SU-DHL-6 (cell line): ENCODE data around the gene PCP2.
A peak's percentile ranks its signal among the peaks of the same experiment; 100 is the strongest.

ENCODE experiments used
- H2AFZ ChIP-seq: fragments of 200-600 bp; sonication (generic); 2 replicates; pipeline ENCODE4 v1.6.1; 2014; ENCODE audit warnings: low read depth, mild to moderate bottlenecking, moderate library complexity, mixed read lengths, antibody characterized with exemption, low read length; ENCODE audit not compliant: severe bottlenecking
- H3F3A ChIP-seq: fragments of 200-600 bp; shearing (Covaris generic); 2 replicates; pipeline ENCODE4 v1.6.0; 2016; ENCODE audit warnings: antibody characterized with exemption, mild to moderate bottlenecking; ENCODE audit not compliant: insufficient read depth
- H3K27ac ChIP-seq: fragments of 200-600 bp; sonication (generic); 2 replicates; pipeline ENCODE4 v1.5.1; 2016; ENCODE audit warnings: low read depth, mild to moderate bottlenecking, low read length, moderate library complexity, mixed read lengths
- H3K27me3 ChIP-seq: fragments of 200-600 bp; sonication (generic), shearing (Covaris generic); 2 replicates; pipeline ENCODE4 v1.6.0; 2014; ENCODE audit warnings: mild to moderate bottlenecking, low read length
- H3K36me3 ChIP-seq: fragments of 200-600 bp; sonication (generic); 2 replicates; pipeline ENCODE4 v1.6.1; 2014; ENCODE audit warnings: mild to moderate bottlenecking, low read length, mixed read lengths
- H3K4me2 ChIP-seq: fragments of 300-600, 200-600 bp; shearing (Covaris generic), sonication (generic); 2 replicates; pipeline ENCODE4 v1.6.0; 2014; ENCODE audit warnings: low read length, low read depth, mild to moderate bottlenecking; ENCODE audit not compliant: poor library complexity, severe bottlenecking
- H3K4me3 ChIP-seq: fragments of 200-600 bp; sonication (generic); 2 replicates; pipeline ENCODE4 v1.5.1; 2014; ENCODE audit warnings: antibody characterized with exemption, low read length, mild to moderate bottlenecking, mixed read lengths; ENCODE audit not compliant: insufficient read depth, poor library complexity, severe bottlenecking
- H3K79me2 ChIP-seq: fragments of 200-600 bp; sonication (generic); 2 replicates; pipeline ENCODE4 v1.6.1; 2014; ENCODE audit warnings: mild to moderate bottlenecking, low read length, moderate library complexity; ENCODE audit not compliant: insufficient read depth
- H3K9ac ChIP-seq: fragments of 200-600 bp; sonication (generic); 2 replicates; pipeline ENCODE4 v1.7.0; 2014; ENCODE audit warnings: mild to moderate bottlenecking, low read length
- H3K9me2 ChIP-seq: fragments of 200-600 bp; sonication (generic); replicated peaks from 2 replicates; pipeline ENCODE4 v1.6.1; 2014; ENCODE audit warnings: low read length; ENCODE audit not compliant: insufficient read depth
- H3K9me3 ChIP-seq: fragments of 200-600 bp; sonication (generic); 2 replicates; pipeline ENCODE4 v1.6.1; 2014; ENCODE audit warnings: low read length, mixed read lengths; ENCODE audit not compliant: insufficient read depth
- H4K20me1 ChIP-seq: fragments of 200-600 bp; sonication (generic); 2 replicates; pipeline ENCODE4 v1.6.1; 2014; ENCODE audit warnings: low read depth, mild to moderate bottlenecking, antibody characterized with exemption, low read length, moderate library complexity, mixed read lengths
- CTCF ChIP-seq: fragments of 200-600 bp; sonication (generic); IDR thresholded peaks from one replicate; pipeline ENCODE4 v1.5.1; 2017; ENCODE audit warnings: antibody characterized with exemption, mild to moderate bottlenecking, low read length, moderate library complexity; ENCODE audit not compliant: insufficient read depth, poor library complexity, severe bottlenecking
- EZH2phosphoT487 ChIP-seq: fragments of 200-600 bp; sonication (generic), shearing (Covaris generic); conservative IDR thresholded peaks from 2 replicates; pipeline ENCODE4 v1.6.1; 2018; ENCODE audit warnings: mild to moderate bottlenecking, antibody characterized with exemption, low read length, moderate library complexity, mixed read lengths

Gene PCP2

DNA sequence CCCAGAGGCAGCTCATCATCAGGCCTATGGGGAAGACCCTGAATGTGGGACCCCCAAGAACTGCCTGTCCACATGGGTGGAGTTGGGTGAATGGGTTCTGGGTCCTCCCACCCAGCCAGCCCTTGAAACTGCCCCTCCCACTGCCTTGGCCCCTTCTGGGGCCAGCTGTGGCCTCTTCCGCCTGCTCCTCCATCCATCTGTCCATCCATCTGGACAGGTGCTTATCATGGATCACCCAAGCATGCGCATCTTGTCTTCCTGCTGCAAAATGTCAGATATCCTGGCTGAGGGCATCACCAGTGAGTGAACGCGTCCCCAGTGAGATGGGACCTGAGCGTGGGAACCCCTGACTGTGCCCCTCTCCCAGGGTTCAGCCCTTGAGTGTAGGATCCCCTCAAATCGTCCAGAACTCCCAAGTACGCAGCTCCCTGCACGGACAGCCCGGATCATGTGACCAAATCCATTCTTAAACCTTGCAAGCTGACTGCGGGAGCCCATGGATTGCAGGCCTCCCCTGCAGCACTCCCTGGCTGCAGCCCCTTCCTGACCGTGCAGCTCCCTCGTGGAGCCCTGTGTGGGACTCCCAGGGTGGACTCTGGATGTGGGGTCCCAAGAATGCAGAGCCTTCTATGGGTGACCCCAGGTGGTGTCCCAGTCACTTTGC is 5.4 kb upstream of the PCP2 start:
- no peaks in the 10 kb centered on the region for H3K9me2 ChIP-seq
- no peaks in the 10 kb centered on the region for H4K20me1 ChIP-seq
- H3F3A ChIP-seq = no peaks in the 10 kb centered on the region
- no peak overlapping the region for H3K4me3 ChIP-seq
- H3K79me2 ChIP-seq = 0 out of 2 replicates have a peak, but pooled peaks cover 7% of the 10 kb centered on the region
- no peak overlapping the region for H3K9ac ChIP-seq
- H3K9me3 ChIP-seq = no peaks in the 10 kb centered on the region
- no peak overlapping the region for H2AFZ ChIP-seq
- TF ChIP-seq EZH2phosphoT487 = no peak
- no peak for TF ChIP-seq CTCF
- no peak overlapping the region for H3K27ac ChIP-seq
- no peaks in the 10 kb centered on the region for H3K27me3 ChIP-seq
- H3K4me2 ChIP-seq = no peak overlapping the region
- no peaks in the 10 kb centered on the region for H3K36me3 ChIP-seq

GRCh38 chr19:7637374-7638256 is 4.1 kb upstream of the PCP2 start:
- Histone ChIP-seq H3K4me3 (peak overlapping the region; percentile 91), H3F3A (no peaks in the 10 kb centered on the region), H3K4me2 (peak overlapping the region; percentile 80), H3K79me2 (0 out of 2 replicates have a peak, but pooled peaks cover 7% of the 10 kb centered on the region), H2AFZ (peak overlapping the region; percentile 71), H3K36me3 (no peaks in the 10 kb centered on the region), H3K27ac (peak overlapping the region; percentile 37), H3K9me3 (no peaks in the 10 kb centered on the region), H3K9ac (peak overlapping the region; percentile 89), H3K27me3 (no peaks in the 10 kb centered on the region), H3K9me2 (no peaks in the 10 kb centered on the region), H4K20me1 (no peaks in the 10 kb centered on the region)
- TF ChIP-seq CTCF (no peak), EZH2phosphoT487 (no peak)

GRCh38 chr19:7636691-7637373 is 3.3 kb upstream of the PCP2 start, which contains the start of gene STXBP2:
TSS of gene STXBP2 (plus strand) at chr19:7637110. CDS start at chr19:7637150, 40 bp downstream.
- H3K9ac ChIP-seq = peak within 1 kb of the TSS; percentile 89
- H2AFZ ChIP-seq = peak within 1 kb of the TSS; percentile 71
- no peaks in the 10 kb centered on the region for H3K27me3 ChIP-seq
- H3K36me3 ChIP-seq = no peaks in the 10 kb centered on the region
- peak within 1 kb of the TSS; percentile 80 for H3K4me2 ChIP-seq
- no peaks in the 10 kb centered on the region for H4K20me1 ChIP-seq
- 0 out of 2 replicates have a peak, but pooled peaks cover 7% of the 10 kb centered on the region for H3K79me2 ChIP-seq
- TF ChIP-seq CTCF (no peak), EZH2phosphoT487 (no peak)
- H3K9me3 ChIP-seq = no peaks in the 10 kb centered on the region
- no peaks in the 10 kb centered on the region for H3F3A ChIP-seq
- H3K9me2 ChIP-seq = no peaks in the 10 kb centered on the region
- peak within 1 kb of the TSS; percentile 37 for H3K27ac ChIP-seq
- peak within 1 kb of the TSS; percentile 91 for H3K4me3 ChIP-seq
